Osteocyte (in vitro differentiated cells): ENCODE results near the gene EPB41L3. TPM values are rescaled to one million over a fixed set of nuclear protein-coding genes. Genes with fewer than 3 reads are reported as not detected.
"Not testable (repeated sequence)": the region's sequence is repeated elsewhere in the genome, so short reads cannot be mapped to it uniquely, and the experiment has no call there.

Experiments used
- DNase-seq: peaks from one replicate; pipeline ENCODE4 v3.0.0; 2021; ENCODE audit warnings: mixed read lengths; ENCODE audit not compliant: unreplicated experiment; ENCODE audit errors: extremely low spot score
- H3K27ac Mint-ChIP-seq: one replicate; pipeline ENCODE4 v1.8.0; 2021; ENCODE audit warnings: mild to moderate bottlenecking, mixed read lengths; ENCODE audit not compliant: unreplicated experiment
- H3K27me3 Mint-ChIP-seq: one replicate; pipeline ENCODE4 v1.8.0; 2021; ENCODE audit warnings: mixed read lengths; ENCODE audit not compliant: unreplicated experiment
- H3K36me3 Mint-ChIP-seq: one replicate; pipeline ENCODE4 v1.8.0; 2021; ENCODE audit warnings: mixed read lengths; ENCODE audit not compliant: unreplicated experiment
- H3K4me1 Mint-ChIP-seq: one replicate; pipeline ENCODE4 v1.8.0; 2021; ENCODE audit warnings: mixed read lengths; ENCODE audit not compliant: unreplicated experiment
- H3K4me3 Mint-ChIP-seq: one replicate; pipeline ENCODE4 v1.8.0; 2021; ENCODE audit warnings: mild to moderate bottlenecking, moderate library complexity, mixed read lengths; ENCODE audit not compliant: unreplicated experiment
- H3K9me3 Mint-ChIP-seq: one replicate; pipeline ENCODE4 v1.8.0; 2021; ENCODE audit warnings: mixed read lengths; ENCODE audit not compliant: unreplicated experiment
- CTCF ChIP-seq: fragments of 200-600 bp; sonication (generic); IDR thresholded peaks from 2 replicates; pipeline ENCODE4 v1.5.0; 2021; ENCODE audit warnings: antibody characterized with exemption, mild to moderate bottlenecking, moderate library complexity
- total RNA-seq: library from RNA; stranded (reverse); gene quantifications from 2 replicates; pipeline ENCODE4 v1.2.1, GENCODE V29; 2021

The EPB41L3 gene
- total RNA-seq, 1 donor from 2014 or later = 15.6 TPM

GRCh38 chr18:5516841-5517240 is 27.0 kb downstream of the EPB41L3 start:
- Mint-ChIP-seq H3K4me1 (peaks cover 43% of the 10 kb centered on the region), H3K36me3 (no peaks in the 10 kb centered on the region), H3K27ac (no peak overlapping the region)

GRCh38 chr18:5515011-5515784 is 28.6 kb downstream of the EPB41L3 start:
- H3K27ac Mint-ChIP-seq = peak overlapping the region; percentile 39
- H3K4me1 Mint-ChIP-seq = peaks cover 49% of the 10 kb centered on the region
- H3K36me3 Mint-ChIP-seq = no peaks in the 10 kb centered on the region
- no peaks in the 10 kb centered on the region for H3K27me3 Mint-ChIP-seq
- no peak overlapping the region for H3K4me3 Mint-ChIP-seq
- H3K9me3 Mint-ChIP-seq = no peaks in the 10 kb centered on the region
- DNase-seq = no peak
- TF ChIP-seq CTCF = no peak

More at GRCh38 chr18:5516841-5517240, 27.0 kb downstream of the EPB41L3 start:
- no peak overlapping the region for H3K4me3 Mint-ChIP-seq
- H3K9me3 Mint-ChIP-seq = no peaks in the 10 kb centered on the region
- no peak for DNase-seq
- H3K27me3 Mint-ChIP-seq = no peaks in the 10 kb centered on the region
- TF ChIP-seq CTCF = no peak

GRCh38 chr18:5513947-5514346 is 29.9 kb downstream of the EPB41L3 start:
- H3K27me3 Mint-ChIP-seq = no peaks in the 10 kb centered on the region
- H3K27ac Mint-ChIP-seq = no peak overlapping the region
- no peak for DNase-seq
- H3K4me3 Mint-ChIP-seq = no peak overlapping the region
- H3K36me3 Mint-ChIP-seq = no peaks in the 10 kb centered on the region
- H3K9me3 Mint-ChIP-seq = no peaks in the 10 kb centered on the region
- TF ChIP-seq CTCF = no peak
- H3K4me1 Mint-ChIP-seq = peaks cover 44% of the 10 kb centered on the region

GRCh38 chr18:5512176-5512575 is 31.6 kb downstream of the EPB41L3 start:
- peaks cover 33% of the 10 kb centered on the region for H3K4me1 Mint-ChIP-seq

GRCh38 chr18:5511541-5511940 is 32.3 kb downstream of the EPB41L3 start:
- not testable (repeated sequence) for H3K27me3 Mint-ChIP-seq, H3K9me3 Mint-ChIP-seq, DNase-seq, H3K36me3 Mint-ChIP-seq, H3K27ac Mint-ChIP-seq, H3K4me3 Mint-ChIP-seq
- H3K4me1 Mint-ChIP-seq = peaks cover 33% of the 10 kb centered on the region

More at GRCh38 chr18:5512176-5512575, 31.6 kb downstream of the EPB41L3 start:
- DNase-seq = no peak
- H3K4me3 Mint-ChIP-seq = no peak overlapping the region
- H3K27me3 Mint-ChIP-seq = no peaks in the 10 kb centered on the region
- H3K27ac Mint-ChIP-seq = no peak overlapping the region
- no peaks in the 10 kb centered on the region for H3K9me3 Mint-ChIP-seq
- no peak for TF ChIP-seq CTCF
- H3K36me3 Mint-ChIP-seq = no peaks in the 10 kb centered on the region
